ENCODE data around the gene SUSD3.

Gene SUSD3

GRCh38 chr9:93061260-93061751, 2.8 kb downstream of the SUSD3 start:
- Histone ChIP-seq H3K9me3 (ENCODE audit: low read depth, low read length) (no peaks in the 10 kb centered on the region), H3K4me3 (no peak overlapping the region), H3K36me3 (ENCODE audit: insufficient read depth, low read length) (no peaks in the 10 kb centered on the region), H3K27ac (no peak overlapping the region), H3K9ac (ENCODE audit: insufficient read length) (no peak overlapping the region)
- no peak for DNase-seq (ENCODE audit: low read depth, low spot score)
- TF ChIP-seq POLR2AphosphoS5 (IDR thresholded peaks at IDR 0.05; ENCODE audit: borderline replicate concordance, low read depth, low read length) = no peak
- no peak for TF ChIP-seq FOXP2 (optimal IDR thresholded peaks at IDR 0.05; ENCODE audit: control extremely low read depth, extremely low read length, insufficient read depth)

GRCh38 chr9:93061791-93062763, 3.6 kb downstream of the SUSD3 start:
- Histone ChIP-seq H3K4me3 (no peak overlapping the region), H3K36me3 (ENCODE audit: insufficient read depth, low read length) (no peaks in the 10 kb centered on the region), H3K9me3 (ENCODE audit: low read depth, low read length) (no peaks in the 10 kb centered on the region), H3K9ac (ENCODE audit: insufficient read length) (no peak overlapping the region), H3K27ac (no peak overlapping the region)
- no peak for DNase-seq (ENCODE audit: low read depth, low spot score)
- TF ChIP-seq FOXP2 (optimal IDR thresholded peaks at IDR 0.05; ENCODE audit: control extremely low read depth, extremely low read length, insufficient read depth) (no peak), EZH2 (IDR thresholded peaks at IDR 0.05) (no peak), POLR2AphosphoS5 (IDR thresholded peaks at IDR 0.05; ENCODE audit: borderline replicate concordance, low read depth, low read length) (no peak)

- no peaks in the 10 kb centered on the region for H3K9me3 ChIP-seq (ENCODE audit: low read depth, low read length)
- no peak overlapping the region for H3K4me3 ChIP-seq
- no peak overlapping the region for H3K27ac ChIP-seq
- TF ChIP-seq EZH2 (IDR thresholded peaks at IDR 0.05) = no peak
- no peak overlapping the region for H3K9ac ChIP-seq (ENCODE audit: insufficient read length)
- H3K36me3 ChIP-seq (ENCODE audit: insufficient read depth, low read length) = no peaks in the 10 kb centered on the region
- DNase-seq (ENCODE audit: low read depth, low spot score) = no peak
Observed at GRCh38 chr9:93064392-93065134, 6.1 kb downstream of the SUSD3 start.

GRCh38 chr9:93065135-93065720, 6.7 kb downstream of the SUSD3 start:
- H3K9ac ChIP-seq (ENCODE audit: insufficient read length) = no peak overlapping the region
- H3K36me3 ChIP-seq (ENCODE audit: insufficient read depth, low read length) = no peaks in the 10 kb centered on the region
- TF ChIP-seq FOXP2 (optimal IDR thresholded peaks at IDR 0.05; ENCODE audit: control extremely low read depth, extremely low read length, insufficient read depth) (no peak), POLR2AphosphoS5 (IDR thresholded peaks at IDR 0.05; ENCODE audit: borderline replicate concordance, low read depth, low read length) (no peak), EZH2 (IDR thresholded peaks at IDR 0.05) (no peak)

GRCh38 chr9:93066978-93067603, 8.6 kb downstream of the SUSD3 start:
- Histone ChIP-seq H3K9ac (ENCODE audit: insufficient read length) (no peak overlapping the region), H3K9me3 (ENCODE audit: low read depth, low read length) (no peaks in the 10 kb centered on the region), H3K36me3 (ENCODE audit: insufficient read depth, low read length) (no peaks in the 10 kb centered on the region), H3K27ac (no peak overlapping the region), H3K4me3 (no peak overlapping the region)
- no peak for TF ChIP-seq POLR2AphosphoS5 (IDR thresholded peaks at IDR 0.05; ENCODE audit: borderline replicate concordance, low read depth, low read length)
- TF ChIP-seq FOXP2 (optimal IDR thresholded peaks at IDR 0.05; ENCODE audit: control extremely low read depth, extremely low read length, insufficient read depth) = no peak
- TF ChIP-seq EZH2 (IDR thresholded peaks at IDR 0.05) = no peak
- DNase-seq (ENCODE audit: low read depth, low spot score) = no peak

More at GRCh38 chr9:93065135-93065720, 6.7 kb downstream of the SUSD3 start:
- no peak overlapping the region for H3K27ac ChIP-seq
- DNase-seq (ENCODE audit: low read depth, low spot score) = no peak
- no peak overlapping the region for H3K4me3 ChIP-seq
- no peaks in the 10 kb centered on the region for H3K9me3 ChIP-seq (ENCODE audit: low read depth, low read length)

- H3K4me3 ChIP-seq = no peak overlapping the region
- TF ChIP-seq EZH2 (IDR thresholded peaks at IDR 0.05) (no peak), POLR2AphosphoS5 (IDR thresholded peaks at IDR 0.05; ENCODE audit: borderline replicate concordance, low read depth, low read length) (no peak), FOXP2 (optimal IDR thresholded peaks at IDR 0.05; ENCODE audit: control extremely low read depth, extremely low read length, insufficient read depth) (no peak)
- DNase-seq (ENCODE audit: low read depth, low spot score) = no peak
- H3K27ac ChIP-seq = no peak overlapping the region
- no peaks in the 10 kb centered on the region for H3K36me3 ChIP-seq (ENCODE audit: insufficient read depth, low read length)
- no peak overlapping the region for H3K9ac ChIP-seq (ENCODE audit: insufficient read length)
- no peaks in the 10 kb centered on the region for H3K9me3 ChIP-seq (ENCODE audit: low read depth, low read length)
Observed at GRCh38 chr9:93068956-93069355, 10.5 kb downstream of the SUSD3 start.

- no peak overlapping the region for H3K27ac ChIP-seq
Observed at GRCh38 chr9:93071464-93071863, 13.0 kb downstream of the SUSD3 start.

GRCh38 chr9:93072383-93072795, 13.9 kb downstream of the SUSD3 start:
- no peak overlapping the region for H3K27ac ChIP-seq
- TF ChIP-seq EZH2 (IDR thresholded peaks at IDR 0.05) (no peak), POLR2AphosphoS5 (IDR thresholded peaks at IDR 0.05; ENCODE audit: borderline replicate concordance, low read depth, low read length) (no peak), FOXP2 (optimal IDR thresholded peaks at IDR 0.05; ENCODE audit: control extremely low read depth, extremely low read length, insufficient read depth) (no peak)
- H3K36me3 ChIP-seq (ENCODE audit: insufficient read depth, low read length) = no peaks in the 10 kb centered on the region
- no peak overlapping the region for H3K4me3 ChIP-seq
- no peak for DNase-seq (ENCODE audit: low read depth, low spot score)
- no peak overlapping the region for H3K9ac ChIP-seq (ENCODE audit: insufficient read length)
- no peaks in the 10 kb centered on the region for H3K9me3 ChIP-seq (ENCODE audit: low read depth, low read length)

More at GRCh38 chr9:93071464-93071863, 13.0 kb downstream of the SUSD3 start:
- no peak overlapping the region for H3K4me3 ChIP-seq
- no peak for DNase-seq (ENCODE audit: low read depth, low spot score)
- no peaks in the 10 kb centered on the region for H3K9me3 ChIP-seq (ENCODE audit: low read depth, low read length)
- no peaks in the 10 kb centered on the region for H3K36me3 ChIP-seq (ENCODE audit: insufficient read depth, low read length)
- H3K9ac ChIP-seq (ENCODE audit: insufficient read length) = no peak overlapping the region
- TF ChIP-seq FOXP2 (optimal IDR thresholded peaks at IDR 0.05; ENCODE audit: control extremely low read depth, extremely low read length, insufficient read depth) (no peak), EZH2 (IDR thresholded peaks at IDR 0.05) (no peak)
